HEK293 (cell line): ENCODE measurements around the gene SLC6A11.

ENCODE experiments used
- CTCF ChIA-PET: fragments of 350-600 bp; formaldehyde crosslinking; extraction: SDS; loops from one replicate; lab custom pipeline; 2021; ENCODE audit warnings: antibody characterized with exemption; lab: Yijun Ruan, JAX
- POLR2A ChIA-PET: fragments of 300-600 bp; formaldehyde crosslinking; extraction: SDS; loops from one replicate; lab custom pipeline; 2020; ENCODE audit warnings: antibody characterized with exemption, inconsistent platforms; lab: Yijun Ruan, JAX
- H3K27ac ChIP-seq: fragments of 200-500 bp; sonication (Bioruptor generic); 2 replicates; pipeline ENCODE4 v1.5.1; 2014; ENCODE audit warnings: low read depth, low read length, control low read depth, inconsistent platforms; ENCODE audit errors: extremely low read depth
- H3K36me3 ChIP-seq, 2 experiments: fragments of 200-500 bp in 1 of 2; sonication (Bioruptor generic) in 1 of 2; 1 replicate in 1 of 2; 2 replicates in 1 of 2; pipeline ENCODE4 v1.5.1; 2014 to 2017; ENCODE audit warnings: inconsistent platforms in 2 of 2, low read length in 2 of 2; ENCODE audit not compliant: control insufficient read depth in 2 of 2, insufficient read depth in 1 of 2
- H3K4me1 ChIP-seq: fragments of 200-500 bp; sonication (Bioruptor generic); 2 replicates; pipeline ENCODE4 v1.5.1; 2014; ENCODE audit warnings: mild to moderate bottlenecking, low read length, inconsistent platforms; ENCODE audit not compliant: control insufficient read depth, insufficient read depth
- H3K4me3 ChIP-seq: 2 replicates; pipeline ENCODE4 v1.5.1; 2011; ENCODE audit warnings: low read depth, mild to moderate bottlenecking, control low read depth, low read length, moderate library complexity
- H3K9me3 ChIP-seq: fragments of 200-500 bp; sonication (Bioruptor generic); 2 replicates; pipeline ENCODE4 v1.5.1; 2014; ENCODE audit warnings: low read depth, low read length, inconsistent platforms; ENCODE audit not compliant: control insufficient read depth, insufficient read depth
- GLIS2 ChIP-seq: fragments of 450-650 bp; formaldehyde crosslinking; IDR thresholded peaks from 2 replicates; pipeline ENCODE4 v1.5.1; 2016; ENCODE audit warnings: missing biosample characterization, missing genetic modification characterization
- OSR2 ChIP-seq: fragments of 450-650 bp; formaldehyde crosslinking; IDR thresholded peaks from 2 replicates; pipeline ENCODE4 v1.5.1; 2016; ENCODE audit warnings: missing biosample characterization, missing genetic modification characterization
- PRDM4 ChIP-seq: fragments of 450-650 bp; formaldehyde crosslinking; IDR thresholded peaks from 2 replicates; pipeline ENCODE4 v1.5.1; 2017; ENCODE audit warnings: missing biosample characterization, missing genetic modification characterization
- PRDM6 ChIP-seq: fragments of 450-650 bp; formaldehyde crosslinking; IDR thresholded peaks from 2 replicates; pipeline ENCODE4 v1.5.1; 2017; ENCODE audit warnings: missing biosample characterization, missing genetic modification characterization
- WT1 ChIP-seq: fragments of 450-650 bp; formaldehyde crosslinking; IDR thresholded peaks from 2 replicates; pipeline ENCODE4 v1.5.1; 2016; ENCODE audit warnings: missing biosample characterization, missing genetic modification characterization
- ZBTB20 ChIP-seq: fragments of 450-650 bp; formaldehyde crosslinking; IDR thresholded peaks from 2 replicates; pipeline ENCODE4 v1.5.1; 2016; ENCODE audit warnings: missing biosample characterization, missing genetic modification characterization
- ZBTB21 ChIP-seq: fragments of 450-650 bp; formaldehyde crosslinking; IDR thresholded peaks from 2 replicates; pipeline ENCODE4 v1.5.1; 2017; ENCODE audit warnings: missing biosample characterization, missing genetic modification characterization
- ZNF114 ChIP-seq: fragments of 450-650 bp; formaldehyde crosslinking; IDR thresholded peaks from 2 replicates; pipeline ENCODE4 v1.5.0; 2017; ENCODE audit warnings: missing biosample characterization, missing genetic modification characterization
- ZNF19 ChIP-seq: fragments of 450-650 bp; formaldehyde crosslinking; IDR thresholded peaks from 2 replicates; pipeline ENCODE4; 2016; ENCODE audit warnings: missing biosample characterization, missing genetic modification characterization, low read depth
- ZNF248 ChIP-seq: fragments of 450-650 bp; formaldehyde crosslinking; IDR thresholded peaks from 2 replicates; pipeline ENCODE4 v1.5.1; 2017; ENCODE audit warnings: missing biosample characterization, missing genetic modification characterization
- ZNF292 ChIP-seq: fragments of 450-650 bp; formaldehyde crosslinking; IDR thresholded peaks from 2 replicates; pipeline ENCODE4 v1.5.1; 2016; ENCODE audit warnings: low read depth, missing biosample characterization, missing genetic modification characterization, borderline replicate concordance
- ZNF311 ChIP-seq: fragments of 450-650 bp; formaldehyde crosslinking; IDR thresholded peaks from 2 replicates; pipeline ENCODE4 v1.5.1; 2017; ENCODE audit warnings: missing biosample characterization, missing genetic modification characterization, borderline replicate concordance
- ZNF362 ChIP-seq: fragments of 450-650 bp; formaldehyde crosslinking; IDR thresholded peaks from 2 replicates; pipeline ENCODE4 v1.5.1; 2016; ENCODE audit warnings: missing biosample characterization, missing genetic modification characterization
- ZNF366 ChIP-seq: fragments of 450-650 bp; formaldehyde crosslinking; conservative IDR thresholded peaks from 2 replicates; pipeline ENCODE4 v1.5.1; 2016; ENCODE audit warnings: missing biosample characterization, missing genetic modification characterization
- ZNF394 ChIP-seq: fragments of 450-650 bp; formaldehyde crosslinking; IDR thresholded peaks from 2 replicates; pipeline ENCODE4 v1.5.1; 2016; ENCODE audit warnings: missing biosample characterization, missing genetic modification characterization, mild to moderate bottlenecking, moderate library complexity, borderline replicate concordance
- ZNF423 ChIP-seq: fragments of 450-650 bp; formaldehyde crosslinking; IDR thresholded peaks from 2 replicates; pipeline ENCODE4 v1.5.1; 2016; ENCODE audit warnings: missing biosample characterization, missing genetic modification characterization
- ZNF449 ChIP-seq: fragments of 450-650 bp; formaldehyde crosslinking; IDR thresholded peaks from 2 replicates; pipeline ENCODE4 v1.5.1; 2017; ENCODE audit warnings: missing biosample characterization, mild to moderate bottlenecking, missing genetic modification characterization, moderate library complexity
- ZNF501 ChIP-seq: fragments of 450-650 bp; formaldehyde crosslinking; IDR thresholded peaks from 2 replicates; pipeline ENCODE4 v1.5.1; 2016; ENCODE audit warnings: missing biosample characterization, missing genetic modification characterization
- ZNF510 ChIP-seq: fragments of 450-650 bp; formaldehyde crosslinking; IDR thresholded peaks from 2 replicates; pipeline ENCODE4 v1.5.1; 2018; ENCODE audit warnings: mild to moderate bottlenecking, missing genetic modification characterization, missing biosample characterization; ENCODE audit not compliant: insufficient replicate concordance
- ZNF548 ChIP-seq: fragments of 450-650 bp; formaldehyde crosslinking; IDR thresholded peaks from 2 replicates; pipeline ENCODE4 v1.5.1; 2016; ENCODE audit warnings: missing biosample characterization, missing genetic modification characterization
- ZNF629 ChIP-seq: fragments of 450-650 bp; formaldehyde crosslinking; IDR thresholded peaks from 2 replicates; pipeline ENCODE4 v1.5.1; 2017; ENCODE audit warnings: missing biosample characterization, missing genetic modification characterization
- ZNF837 ChIP-seq: fragments of 450-650 bp; formaldehyde crosslinking; IDR thresholded peaks from 2 replicates; pipeline ENCODE4 v1.5.1; 2016; ENCODE audit warnings: missing biosample characterization, missing genetic modification characterization
- ZXDB ChIP-seq: fragments of 450-650 bp; formaldehyde crosslinking; IDR thresholded peaks from 2 replicates; pipeline ENCODE4 v1.5.1; 2016; ENCODE audit warnings: missing biosample characterization, missing genetic modification characterization

Gene SLC6A11

GRCh38 chr3:10815487-10815886, 541 bp upstream of the SLC6A11 start (continued):
- TF ChIP-seq OSR2 (tag by site-specific recombination), result no peak
- no peak for TF ChIP-seq ZNF510 (tag by site-specific recombination)
- TF ChIP-seq WT1 (tag by site-specific recombination), result no peak
- no peak for TF ChIP-seq ZNF311
- no peak for TF ChIP-seq PRDM4
- TF ChIP-seq ZNF362 (tag by site-specific recombination), result no peak
- no peak for TF ChIP-seq ZNF423
- TF ChIP-seq ZNF837, result no peak
- no peak for TF ChIP-seq PRDM6
- TF ChIP-seq ZNF394 (tag by site-specific recombination), result no peak
- TF ChIP-seq ZXDB (tag by site-specific recombination), result no peak
- TF ChIP-seq ZNF19 (tag by site-specific recombination), result no peak
- TF ChIP-seq, all 188 proteins: peak for 0

- TF ChIP-seq ZNF366 (tag by site-specific recombination), result no peak
- no peak for TF ChIP-seq ZNF548 (tag by site-specific recombination)
- no peak for TF ChIP-seq ZNF292 (tag by site-specific recombination)
- no peak for TF ChIP-seq ZBTB21 (tag by site-specific recombination)
- no peak for TF ChIP-seq ZNF114
- TF ChIP-seq ZBTB20 (tag by site-specific recombination), result no peak
- TF ChIP-seq ZNF248 (tag by site-specific recombination), result no peak
- no peak for TF ChIP-seq ZNF449 (tag by site-specific recombination)
- no peak for TF ChIP-seq GLIS2
- TF ChIP-seq ZNF629 (tag by site-specific recombination), result no peak
- no peak for TF ChIP-seq ZNF501 (tag by site-specific recombination)
- Histone ChIP-seq H3K4me3 (no peak overlapping the region), H3K9me3 (no peaks in the 10 kb centered on the region), H3K36me3 (peaks cover 0 to 24% of the 10 kb centered on the region in 2 experiments; a peak in 1 of 3 replicates), H3K27ac (no peak overlapping the region), H3K4me1 (no peaks in the 10 kb centered on the region)
- ChIA-PET POLR2A (no interaction called here), CTCF (no interaction called here)
These were observed 830 bp downstream of the SLC6A11 start for GRCh38 chr3:10816863-10817253.
